Activated T-helper 17 cell treated with anti-CD3 and anti-CD28 coated beads, Interleukin-2, amount 50 U/mL, for 72 hours (primary cell): ENCODE measurements around the gene SMYD1. TPM values are rescaled to one million over a fixed set of nuclear protein-coding genes. Genes with fewer than 3 reads are reported as not detected.
A peak's percentile ranks its signal among the peaks of the same experiment; 100 is the strongest.

Experiments
- ATAC-seq: fragments of 150-1000 bp; cut with Tn5 transposase; replicated peaks from 2 replicates; pipeline ENCODE4 v1.10.0; 2021; ENCODE audit warnings: mild to moderate bottlenecking, moderate library complexity
- H3K27ac Mint-ChIP-seq: one replicate; pipeline ENCODE4 v1.8.0; 2022; ENCODE audit warnings: mixed read lengths
- H3K27me3 Mint-ChIP-seq: one replicate; pipeline ENCODE4 v1.8.0; 2022; ENCODE audit warnings: mixed read lengths
- H3K36me3 Mint-ChIP-seq: one replicate; pipeline ENCODE4 v1.8.0; 2022; ENCODE audit warnings: low read depth, mild to moderate bottlenecking, mixed read lengths
- H3K4me1 Mint-ChIP-seq: one replicate; pipeline ENCODE4 v1.8.0; 2022; ENCODE audit warnings: mixed read lengths
- H3K4me3 Mint-ChIP-seq: one replicate; pipeline ENCODE4 v1.8.0; 2022; ENCODE audit warnings: mild to moderate bottlenecking, mixed read lengths
- H3K9me3 Mint-ChIP-seq: one replicate; pipeline ENCODE4 v1.8.0; 2022; ENCODE audit warnings: mixed read lengths
- total RNA-seq, 2 donors: library from RNA; stranded (reverse); gene quantifications; one replicate each; pipeline ENCODE4 v1.2.3, GENCODE V29; 2022

Gene SMYD1
- total RNA-seq, 2 donors from 2014 or later, result not detected

DNA sequence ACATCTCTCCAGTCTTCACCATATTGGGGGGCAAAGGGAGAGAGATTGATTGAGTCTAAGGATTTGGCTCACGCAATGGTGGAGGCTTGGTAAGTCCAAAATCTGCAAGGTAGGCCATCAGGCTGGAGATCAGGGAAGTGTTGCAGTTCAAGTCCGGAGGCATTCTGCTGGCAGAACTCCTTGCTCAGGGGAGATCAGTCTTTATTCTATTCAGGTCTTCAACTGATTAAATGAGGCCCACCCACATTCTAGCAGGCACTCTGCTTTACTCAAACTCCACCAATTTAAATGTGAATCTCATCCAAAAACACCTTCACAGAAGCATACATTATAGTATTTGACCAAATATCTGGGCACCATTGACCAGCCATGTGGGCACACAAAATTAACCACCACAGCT is 21.4 kb downstream of the SMYD1 start:
- ATAC-seq, result no peak
- no peak overlapping the region for H3K4me3 Mint-ChIP-seq
- H3K27me3 Mint-ChIP-seq, result no peaks in the 10 kb centered on the region
- peaks cover 7% of the 10 kb centered on the region for H3K4me1 Mint-ChIP-seq
- no peaks in the 10 kb centered on the region for H3K36me3 Mint-ChIP-seq
- H3K27ac Mint-ChIP-seq, result no peak overlapping the region
- H3K9me3 Mint-ChIP-seq, result no peaks in the 10 kb centered on the region

DNA sequence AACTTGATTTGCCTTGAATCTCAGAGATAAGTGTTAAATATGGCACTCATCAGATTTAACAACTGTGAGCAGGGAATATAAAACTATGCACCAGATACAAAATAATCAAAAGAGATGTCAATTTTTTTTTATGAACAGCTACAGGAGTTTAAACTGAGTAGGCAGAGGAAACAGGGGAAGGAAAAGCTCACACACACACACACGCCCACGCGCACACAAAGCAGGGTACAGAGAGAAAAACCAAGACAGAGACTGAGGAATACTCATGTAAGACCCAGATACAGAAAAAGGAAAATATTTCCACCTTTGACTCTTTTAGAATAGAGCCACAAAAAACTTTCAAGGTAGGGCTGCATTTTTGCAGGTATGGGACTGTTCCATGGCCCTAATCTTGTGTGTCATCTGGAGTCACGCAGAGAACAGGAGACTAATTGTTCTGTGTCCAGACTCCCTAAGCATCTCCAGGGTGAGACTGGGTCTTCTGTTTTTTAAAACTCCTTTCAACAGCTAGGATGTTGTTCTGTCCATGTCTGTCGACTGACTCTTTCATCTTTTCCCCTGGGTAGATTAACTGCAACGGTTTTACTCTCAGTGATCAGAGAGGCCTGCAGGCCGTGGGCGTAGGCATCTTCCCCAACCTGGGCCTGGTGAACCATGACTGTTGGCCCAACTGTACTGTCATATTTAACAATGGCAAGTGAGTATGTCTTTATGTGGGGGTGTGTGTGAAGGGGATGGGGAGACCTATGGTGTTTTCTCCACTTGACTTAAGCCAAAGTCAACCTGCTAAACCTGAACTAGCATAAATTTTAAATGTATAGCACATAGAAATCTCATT is 23.0 kb downstream of the SMYD1 start:
- peak; percentile 75 for ATAC-seq
- Mint-ChIP-seq H3K4me3 (peak overlapping the region; percentile 16), H3K36me3 (no peaks in the 10 kb centered on the region), H3K27me3 (no peaks in the 10 kb centered on the region), H3K4me1 (peaks cover 7% of the 10 kb centered on the region), H3K9me3 (no peaks in the 10 kb centered on the region), H3K27ac (peak overlapping the region; percentile 69)

DNA sequence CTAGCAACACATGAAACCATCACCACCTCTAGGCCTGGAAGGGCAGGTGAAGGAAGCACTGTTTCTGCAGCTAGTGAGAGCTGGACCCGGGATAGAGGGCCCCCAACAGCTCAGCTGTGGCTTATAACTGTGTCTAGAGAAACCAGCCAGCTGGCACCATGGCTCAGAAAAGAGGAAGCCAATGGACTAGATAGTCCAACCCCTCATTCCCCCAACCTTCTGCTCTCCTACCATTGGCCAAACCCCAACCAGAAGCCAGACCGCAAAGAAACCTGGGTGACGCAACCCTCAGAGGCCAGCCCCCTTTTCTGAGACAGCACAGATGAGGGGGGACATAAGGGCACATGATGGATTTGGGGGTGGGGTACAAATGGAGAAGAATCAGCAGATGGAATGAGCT is 24.3 kb downstream of the SMYD1 start:
- H3K27ac Mint-ChIP-seq, result no peak overlapping the region
- no peaks in the 10 kb centered on the region for H3K9me3 Mint-ChIP-seq
- no peaks in the 10 kb centered on the region for H3K36me3 Mint-ChIP-seq
- peaks cover 1% of the 10 kb centered on the region for H3K27me3 Mint-ChIP-seq
- no peak overlapping the region for H3K4me3 Mint-ChIP-seq
- no peak for ATAC-seq
- H3K4me1 Mint-ChIP-seq, result peaks cover 7% of the 10 kb centered on the region

DNA sequence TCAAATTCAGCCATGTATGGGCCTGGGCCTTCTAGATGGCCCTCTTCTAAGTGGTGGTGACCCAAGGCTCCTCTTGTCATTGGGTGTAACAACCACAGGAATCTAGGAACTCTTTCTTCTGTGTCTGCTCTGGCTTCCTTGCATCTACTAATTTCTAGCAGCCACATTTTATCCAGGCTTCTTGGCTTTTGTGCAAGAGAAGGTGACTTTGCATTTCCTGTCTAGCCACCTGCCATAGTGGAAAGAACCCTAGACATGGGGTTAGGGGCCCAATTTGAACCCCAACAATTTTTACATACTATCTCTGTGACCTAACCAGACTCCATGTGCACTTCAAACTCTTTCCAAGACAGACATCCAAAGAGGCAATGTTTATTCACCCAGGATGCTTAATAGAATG is 25.1 kb downstream of the SMYD1 start:
- Mint-ChIP-seq H3K4me3 (no peak overlapping the region), H3K27ac (no peak overlapping the region), H3K36me3 (no peaks in the 10 kb centered on the region), H3K4me1 (peaks cover 7% of the 10 kb centered on the region), H3K9me3 (no peaks in the 10 kb centered on the region), H3K27me3 (peaks cover 3% of the 10 kb centered on the region)
- ATAC-seq, result no peak

DNA sequence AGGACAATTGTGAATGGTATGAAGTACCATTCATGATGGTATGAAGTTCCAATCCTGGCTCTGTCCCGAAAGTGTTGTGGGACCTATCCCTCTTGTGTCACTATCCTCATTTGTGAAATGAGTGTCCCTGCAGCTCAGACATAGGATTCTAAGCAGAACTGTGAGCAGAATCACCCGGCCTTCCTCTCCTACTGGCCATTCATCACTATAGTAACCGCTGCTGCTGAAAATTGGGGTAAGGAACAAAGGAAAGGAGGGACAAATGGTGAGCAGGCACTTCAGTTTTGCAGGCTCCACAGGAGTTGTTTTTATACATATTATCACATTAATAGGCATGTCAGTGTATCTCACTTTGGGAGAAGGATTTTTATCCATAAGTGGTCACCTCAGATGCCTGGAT is 27.4 kb downstream of the SMYD1 start:
- ATAC-seq, result no peak
- Mint-ChIP-seq H3K4me1 (peaks cover 7% of the 10 kb centered on the region), H3K27me3 (peaks cover 3% of the 10 kb centered on the region), H3K4me3 (no peak overlapping the region), H3K36me3 (no peaks in the 10 kb centered on the region), H3K27ac (no peak overlapping the region), H3K9me3 (no peaks in the 10 kb centered on the region)

DNA sequence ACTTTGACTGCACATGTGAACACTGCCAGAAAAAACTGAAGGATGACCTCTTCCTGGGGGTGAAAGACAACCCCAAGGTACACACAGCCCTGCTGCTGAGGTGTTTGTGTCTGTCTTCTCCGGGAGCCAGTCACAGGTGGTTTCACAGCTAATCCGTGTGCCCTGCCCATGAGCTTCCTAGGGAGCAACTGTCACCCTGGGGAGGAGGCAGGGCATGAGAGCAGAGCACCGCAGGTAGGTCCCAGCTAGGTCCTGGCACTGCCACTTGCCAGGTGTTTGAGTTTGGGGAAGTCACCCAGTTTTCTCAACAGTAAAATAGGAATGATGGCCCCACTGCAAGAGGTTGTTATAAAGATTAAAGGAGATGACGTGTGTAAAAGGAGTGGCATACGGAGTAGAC is 29.1 kb downstream of the SMYD1 start:
- H3K4me1 Mint-ChIP-seq, result no peaks in the 10 kb centered on the region
- H3K27me3 Mint-ChIP-seq, result peaks cover 3% of the 10 kb centered on the region
- no peak for ATAC-seq
- no peak overlapping the region for H3K27ac Mint-ChIP-seq
- no peaks in the 10 kb centered on the region for H3K9me3 Mint-ChIP-seq
- no peak overlapping the region for H3K4me3 Mint-ChIP-seq
- H3K36me3 Mint-ChIP-seq, result no peaks in the 10 kb centered on the region

DNA sequence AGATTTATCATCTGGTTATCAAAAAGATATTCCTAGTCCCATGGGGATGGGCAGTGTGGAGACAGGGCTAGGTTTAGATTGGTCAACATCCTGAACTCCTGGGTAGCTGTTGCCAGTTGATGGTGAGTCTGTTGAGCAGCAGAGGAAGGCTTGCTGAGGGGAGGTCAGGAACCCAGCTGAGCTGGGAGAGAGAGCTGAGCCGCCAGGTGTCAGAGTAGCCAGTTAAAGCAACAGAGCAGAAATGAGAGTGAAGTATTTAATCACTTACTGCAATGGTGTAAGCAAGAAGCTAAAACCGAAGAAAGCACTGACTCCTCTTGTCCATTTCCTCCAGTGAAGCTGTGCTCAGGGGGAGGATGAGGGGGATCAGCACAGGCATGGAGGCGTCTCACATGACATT is 29.6 kb downstream of the SMYD1 start:
- Mint-ChIP-seq H3K36me3 (no peaks in the 10 kb centered on the region), H3K4me3 (no peak overlapping the region), H3K27ac (no peak overlapping the region), H3K4me1 (no peaks in the 10 kb centered on the region), H3K27me3 (peaks cover 3% of the 10 kb centered on the region), H3K9me3 (no peaks in the 10 kb centered on the region)
- no peak for ATAC-seq

DNA sequence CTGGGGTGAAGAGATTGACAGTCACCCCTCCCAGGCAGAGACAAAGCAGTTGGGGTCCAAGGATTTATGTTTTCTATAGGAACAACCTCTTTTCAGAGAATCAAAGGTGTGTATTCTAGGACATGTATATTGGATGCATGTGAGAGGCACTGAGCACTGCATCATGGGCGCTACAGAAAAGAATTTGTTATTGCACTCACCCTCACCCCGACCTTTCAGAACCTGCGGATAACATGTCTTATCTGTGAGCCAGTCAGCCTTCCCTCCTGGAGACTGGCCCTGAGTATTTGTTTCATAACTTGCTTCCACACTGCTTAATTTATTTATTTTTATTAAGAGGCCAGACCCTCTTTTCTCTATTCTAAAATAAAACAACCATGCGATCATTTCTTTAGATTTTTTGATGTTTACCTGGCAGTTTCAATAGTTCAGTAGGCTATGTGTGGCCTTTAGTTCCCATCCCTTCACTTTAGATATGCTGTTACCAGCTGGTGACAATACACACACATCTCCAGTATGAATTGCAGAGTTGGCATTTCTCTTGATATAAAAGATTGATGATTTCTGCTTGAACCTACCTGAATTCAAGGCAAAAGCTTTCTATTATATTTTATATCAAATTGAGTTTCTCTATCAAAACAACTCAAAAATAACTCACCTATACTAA is 30.4 kb downstream of the SMYD1 start:
- Mint-ChIP-seq H3K27ac (no peak overlapping the region), H3K27me3 (peaks cover 7% of the 10 kb centered on the region), H3K4me1 (no peaks in the 10 kb centered on the region), H3K4me3 (no peak overlapping the region), H3K36me3 (no peaks in the 10 kb centered on the region), H3K9me3 (no peaks in the 10 kb centered on the region)
- no peak for ATAC-seq

DNA sequence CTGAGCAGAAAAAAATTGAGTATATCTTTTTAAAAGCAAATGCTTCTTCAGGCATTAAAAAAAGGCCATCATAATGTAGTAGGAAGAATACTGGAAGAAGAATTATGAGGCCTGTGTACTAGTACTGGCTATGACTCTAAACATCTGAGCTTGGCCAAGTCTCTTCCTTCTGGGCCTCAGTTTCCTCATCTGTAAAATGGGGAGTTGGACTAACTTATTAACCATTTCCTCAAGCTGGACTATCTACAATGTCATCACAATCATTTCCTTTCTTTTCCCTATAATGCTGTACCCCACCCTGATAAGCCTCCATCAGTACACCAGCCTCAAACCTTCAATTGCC is 30.9 kb downstream of the SMYD1 start:
- Mint-ChIP-seq H3K36me3 (no peaks in the 10 kb centered on the region), H3K9me3 (no peaks in the 10 kb centered on the region), H3K27me3 (peaks cover 7% of the 10 kb centered on the region), H3K4me3 (no peak overlapping the region), H3K27ac (no peak overlapping the region), H3K4me1 (no peaks in the 10 kb centered on the region)
- no peak for ATAC-seq

DNA sequence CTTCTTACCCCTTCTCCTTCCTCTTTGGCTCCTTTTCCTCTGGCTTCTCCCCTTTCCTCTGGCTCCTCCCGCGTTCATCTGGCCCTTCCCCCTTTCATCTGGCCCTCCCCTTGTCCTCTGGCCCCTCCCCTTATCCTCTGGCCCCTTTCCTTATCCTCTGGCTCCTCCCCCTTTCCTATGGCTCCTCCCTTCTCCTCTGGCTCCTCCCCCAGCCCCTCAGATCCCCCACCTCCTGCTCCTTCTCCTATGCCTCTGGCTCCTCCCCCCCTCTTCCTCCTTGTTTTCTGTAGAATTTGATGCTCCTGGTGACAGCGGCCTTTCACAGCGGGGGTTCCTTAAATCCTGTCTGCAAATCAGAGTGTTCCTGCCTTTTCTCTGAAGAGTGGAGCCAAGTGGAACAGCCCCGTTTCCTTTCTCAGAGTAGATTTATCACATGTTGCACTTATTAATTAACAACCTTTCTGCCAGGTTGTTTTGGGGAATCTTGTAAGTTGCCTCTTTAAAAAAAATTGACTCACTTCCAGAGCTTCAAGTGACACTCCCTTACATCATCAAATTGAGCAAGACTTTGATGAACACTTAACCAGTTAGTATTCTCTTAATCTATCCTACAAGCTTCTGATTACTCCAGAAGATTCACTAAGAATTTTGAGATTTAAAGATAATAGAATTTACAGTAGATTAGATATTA is 32.3 kb downstream of the SMYD1 start:
- no peak for ATAC-seq
- Mint-ChIP-seq H3K36me3 (no peaks in the 10 kb centered on the region), H3K4me1 (no peaks in the 10 kb centered on the region), H3K27ac (no peak overlapping the region), H3K4me3 (no peak overlapping the region), H3K27me3 (peaks cover 10% of the 10 kb centered on the region), H3K9me3 (no peaks in the 10 kb centered on the region)

DNA sequence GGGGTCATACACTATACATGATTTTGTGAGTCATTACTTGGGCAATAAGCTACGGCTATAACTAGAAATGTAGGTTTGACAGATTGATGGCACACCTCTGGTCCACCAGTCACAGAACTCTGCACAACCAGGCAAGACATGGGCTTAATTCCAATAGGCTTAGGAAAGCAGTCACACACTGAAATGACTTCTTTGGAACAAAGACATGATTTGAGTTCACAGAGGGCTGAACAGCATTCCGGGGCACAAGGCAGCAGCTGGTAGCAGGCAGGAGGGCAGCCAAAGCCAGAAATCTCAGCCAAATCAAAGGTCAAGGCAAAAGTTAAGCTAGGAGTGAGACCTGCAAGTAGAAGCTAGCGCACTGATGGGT is 32.8 kb downstream of the SMYD1 start:
- Mint-ChIP-seq H3K4me1 (no peaks in the 10 kb centered on the region), H3K9me3 (no peaks in the 10 kb centered on the region), H3K36me3 (no peaks in the 10 kb centered on the region), H3K4me3 (no peak overlapping the region), H3K27me3 (peaks cover 10% of the 10 kb centered on the region), H3K27ac (no peak overlapping the region)
- ATAC-seq, result no peak

DNA sequence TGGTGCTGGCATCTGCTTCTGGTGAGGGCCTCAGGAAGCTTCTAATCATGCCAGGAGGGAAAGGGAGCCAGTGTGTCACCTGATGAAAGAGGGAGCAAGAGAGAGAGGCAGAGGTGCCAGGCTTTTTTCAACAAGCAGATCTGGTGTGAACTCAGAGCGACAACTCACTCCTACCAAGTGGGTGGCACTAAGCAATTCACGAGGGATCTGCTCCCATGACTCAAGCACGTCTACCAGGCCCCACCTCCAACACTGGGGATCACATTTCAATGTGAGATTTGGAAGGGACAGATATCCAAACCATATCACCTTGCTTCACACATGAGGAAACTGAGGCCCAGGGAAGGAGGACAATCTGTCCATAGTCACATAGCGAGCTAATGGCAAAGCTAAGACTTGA is 41.2 kb downstream of the SMYD1 start:
- Mint-ChIP-seq H3K4me3 (no peak overlapping the region), H3K27ac (no peak overlapping the region), H3K36me3 (no peaks in the 10 kb centered on the region), H3K9me3 (no peaks in the 10 kb centered on the region), H3K4me1 (no peaks in the 10 kb centered on the region), H3K27me3 (peaks cover 6% of the 10 kb centered on the region)
- no peak for ATAC-seq

DNA sequence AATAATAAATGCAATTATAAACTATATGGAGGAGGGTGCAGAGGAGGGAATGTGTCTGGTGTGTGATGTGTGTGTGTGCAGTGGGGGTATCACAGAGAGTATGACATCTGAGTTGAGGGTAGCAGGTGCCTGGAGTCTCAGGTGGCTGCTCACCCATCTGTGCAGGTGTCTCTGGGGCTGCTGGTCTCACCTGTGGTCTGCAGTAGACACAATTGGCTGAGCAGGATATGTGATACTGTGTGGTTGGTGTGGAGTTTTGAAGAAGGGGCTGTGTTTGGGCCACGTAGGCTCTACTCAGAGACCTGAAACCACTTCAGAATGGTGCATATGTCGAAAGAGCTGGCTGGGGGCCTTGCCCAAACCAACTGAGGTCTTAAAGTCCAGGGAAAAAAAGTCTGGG is 43.2 kb downstream of the SMYD1 start:
- Mint-ChIP-seq H3K9me3 (no peaks in the 10 kb centered on the region), H3K27ac (no peak overlapping the region), H3K4me1 (no peaks in the 10 kb centered on the region), H3K36me3 (no peaks in the 10 kb centered on the region), H3K27me3 (peaks cover 15% of the 10 kb centered on the region), H3K4me3 (no peak overlapping the region)
- no peak for ATAC-seq

DNA sequence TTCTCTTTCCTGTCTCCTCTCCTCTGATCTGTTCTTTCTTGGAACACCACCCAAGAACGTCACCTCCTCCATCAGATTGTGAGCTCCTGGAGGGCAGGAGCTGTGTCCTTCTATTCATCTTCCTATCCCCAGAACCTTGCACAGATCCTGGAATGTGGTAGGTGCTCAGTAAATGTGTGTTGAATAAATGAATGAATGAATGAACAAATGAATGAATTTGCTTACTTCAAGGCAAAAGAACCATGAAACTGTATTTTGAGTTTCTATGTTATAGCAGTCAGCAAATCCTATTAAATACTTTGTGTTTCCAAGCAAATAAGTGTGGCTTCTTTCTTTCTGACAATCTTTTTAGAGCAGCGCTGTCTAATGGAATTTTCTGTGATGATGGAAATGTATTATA is 45.4 kb downstream of the SMYD1 start:
- H3K4me3 Mint-ChIP-seq, result no peak overlapping the region
- no peak for ATAC-seq
- H3K36me3 Mint-ChIP-seq, result no peaks in the 10 kb centered on the region
- H3K27ac Mint-ChIP-seq, result no peak overlapping the region
- H3K9me3 Mint-ChIP-seq, result no peaks in the 10 kb centered on the region
- peaks cover 15% of the 10 kb centered on the region for H3K27me3 Mint-ChIP-seq
- H3K4me1 Mint-ChIP-seq, result no peaks in the 10 kb centered on the region

DNA sequence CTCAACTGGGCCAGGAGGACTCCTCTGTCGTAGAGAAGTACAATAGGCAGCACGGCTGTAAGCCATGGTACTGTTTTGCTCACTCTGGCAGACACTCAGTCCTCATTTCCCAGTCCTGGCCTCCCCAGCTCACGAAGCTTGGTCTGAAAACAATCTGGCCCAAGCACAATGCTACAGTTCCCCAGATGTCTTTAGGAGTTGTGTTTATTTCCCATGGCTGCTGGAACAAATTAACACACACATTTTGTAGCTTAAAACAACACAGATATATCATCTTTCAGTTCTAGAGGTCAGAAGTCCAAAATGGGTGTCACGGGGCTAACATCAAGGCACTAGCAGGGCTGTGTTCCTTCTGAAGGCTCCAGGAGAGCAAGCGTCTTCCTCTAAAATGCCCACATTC is 47.3 kb downstream of the SMYD1 start:
- Mint-ChIP-seq H3K4me3 (no peak overlapping the region), H3K27me3 (peaks cover 18% of the 10 kb centered on the region), H3K9me3 (no peaks in the 10 kb centered on the region), H3K27ac (no peak overlapping the region), H3K36me3 (no peaks in the 10 kb centered on the region), H3K4me1 (no peaks in the 10 kb centered on the region)
- no peak for ATAC-seq
